HepG2 (cell line): ENCODE results near the gene C18orf63. TPM values are rescaled to one million over a fixed set of nuclear protein-coding genes. Genes with fewer than 3 reads are reported as not detected.

Experiments
- CTCF ChIP-seq: sonication (generic); formaldehyde crosslinking; IDR thresholded peaks from 2 replicates; pipeline ENCODE4 v1.5.0; 2020; ENCODE audit warnings: mild to moderate bottlenecking, missing genetic modification reagents, moderate library complexity
- TIGD3 ChIP-seq: sonication (generic); formaldehyde crosslinking; IDR thresholded peaks from 2 replicates; pipeline ENCODE4 v1.5.1; 2020; ENCODE audit warnings: mild to moderate bottlenecking, missing genetic modification reagents, borderline replicate concordance
- ZBTB40 ChIP-seq, 2 experiments: fragments of 450-650 bp in 1 of 2; sonication (generic) in 1 of 2; formaldehyde crosslinking in 1 of 2; IDR thresholded peaks; 2 replicates each; pipeline versions ENCODE4 v1.6.1 to v1.8.0; 2016 to 2022; ENCODE audit warnings: antibody characterized with exemption in 1 of 2, mild to moderate bottlenecking in 1 of 2, missing genetic modification reagents in 1 of 2
- ZHX1 ChIP-seq: sonication (generic); formaldehyde crosslinking; IDR thresholded peaks from 2 replicates; pipeline ENCODE4 v1.8.1; 2022; ENCODE audit warnings: low read depth, mild to moderate bottlenecking, missing genetic modification reagents
- ZNF580 ChIP-seq: IDR thresholded peaks from 2 replicates; pipeline ENCODE4 v1.6.1; 2016; ENCODE audit warnings: low read depth, borderline replicate concordance
- polyA plus RNA-seq, 8 experiments: library from polyadenylated mRNA; depleted of rRNA in 3 of 8; stranded (reverse) in 7 of 8; unstranded in 1 of 8; fragments of >200 nt; fragmentation: Illumina TruSeq in 4 of 8; extraction: Trizol in 4 of 8; gene quantifications; 2 replicates each; pipeline versions ENCODE4 v1.2.1 to v1.2.3, GENCODE V29; 2011 to 2016; ENCODE audit warnings: low read depth in 4 of 8, missing spikeins in 1 of 8, mixed read lengths in 1 of 8; ENCODE audit not compliant: insufficient read depth in 1 of 8
- total RNA-seq, 5 experiments: library from RNA; depleted of rRNA; stranded (reverse); fragments of >200 nt; fragmentation: Illumina TruSeq; extraction: Trizol; gene quantifications; 2 replicates each; pipeline ENCODE4 v1.2.3, GENCODE V29; 2016; ENCODE audit warnings: low read depth in 1 of 5

Gene C18orf63
- total and polyA plus RNA-seq, 2 of the 13 experiments (the other 11 are each of a cell fraction or from before 2014, with no cell fraction given) = 0.01 TPM; not detected in 1

- no peak for TF ChIP-seq ZBTB40 (IDR thresholded peaks at IDR 0.05)
- TF ChIP-seq ZBTB40 (CRISPR knock-in tag; IDR thresholded peaks at IDR 0.05) = no peak
- no peak for TF ChIP-seq TIGD3 (CRISPR knock-in tag)
- TF ChIP-seq CTCF (CRISPR knock-in tag) = no peak
- TF ChIP-seq ZNF580 (CRISPR knock-in tag) = no peak
- TF ChIP-seq ZHX1 (CRISPR knock-in tag) = no peak
Observed at GRCh38 chr18:74281980-74282754, 33.5 kb upstream of the C18orf63 start (continued).
